Effector CD4-positive, alpha-beta T cell (primary cell): ENCODE results near the gene ZNF12.
"Not testable (repeated sequence)": the region's sequence is repeated elsewhere in the genome, so short reads cannot be mapped to it uniquely, and the experiment has no call there.

Experiments
- DNase-seq: peaks from one replicate; pipeline ENCODE4 v3.0.0-alpha.2; 2020

ZNF12 gene

DNA sequence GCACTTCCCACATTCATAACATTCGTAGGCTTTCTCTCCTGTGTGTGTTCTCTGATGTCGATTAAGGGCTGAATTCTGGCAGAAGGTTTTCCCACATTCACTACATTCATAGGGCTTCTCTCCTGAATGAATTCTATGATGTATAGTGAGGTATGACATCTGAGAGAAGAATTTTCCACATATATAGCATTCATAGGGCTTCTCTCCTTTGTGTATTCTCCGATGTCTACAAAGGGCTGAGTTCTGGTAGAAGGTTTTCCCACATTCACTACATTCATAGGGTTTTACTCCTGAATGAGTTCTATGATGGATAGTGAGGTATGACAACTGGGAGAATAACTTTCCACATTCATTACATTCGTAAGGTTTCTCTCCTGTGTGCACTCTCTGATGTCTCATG is 15.6 kb downstream of the ZNF12 start:
- no peak for DNase-seq

DNA sequence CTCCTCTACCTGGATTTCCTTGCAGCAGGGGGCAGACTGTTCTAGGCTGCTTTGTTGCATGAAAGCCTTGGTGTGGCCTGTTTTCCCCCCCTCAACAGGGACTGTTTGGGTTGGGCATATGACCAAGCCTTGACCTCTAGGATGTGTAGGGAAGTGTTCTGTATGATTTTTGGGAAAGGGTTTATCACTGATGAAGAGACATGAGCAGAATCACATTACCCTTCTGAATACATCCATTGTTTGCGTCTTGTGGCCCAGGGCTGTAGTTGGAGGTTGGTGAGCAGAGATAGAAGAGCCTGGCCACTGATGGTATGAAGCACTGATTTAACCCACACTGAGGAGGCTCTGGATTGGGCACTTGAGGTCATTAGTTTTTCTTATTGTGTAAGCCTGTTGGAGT is 26.6 kb downstream of the ZNF12 start:
- DNase-seq: no peak

DNA sequence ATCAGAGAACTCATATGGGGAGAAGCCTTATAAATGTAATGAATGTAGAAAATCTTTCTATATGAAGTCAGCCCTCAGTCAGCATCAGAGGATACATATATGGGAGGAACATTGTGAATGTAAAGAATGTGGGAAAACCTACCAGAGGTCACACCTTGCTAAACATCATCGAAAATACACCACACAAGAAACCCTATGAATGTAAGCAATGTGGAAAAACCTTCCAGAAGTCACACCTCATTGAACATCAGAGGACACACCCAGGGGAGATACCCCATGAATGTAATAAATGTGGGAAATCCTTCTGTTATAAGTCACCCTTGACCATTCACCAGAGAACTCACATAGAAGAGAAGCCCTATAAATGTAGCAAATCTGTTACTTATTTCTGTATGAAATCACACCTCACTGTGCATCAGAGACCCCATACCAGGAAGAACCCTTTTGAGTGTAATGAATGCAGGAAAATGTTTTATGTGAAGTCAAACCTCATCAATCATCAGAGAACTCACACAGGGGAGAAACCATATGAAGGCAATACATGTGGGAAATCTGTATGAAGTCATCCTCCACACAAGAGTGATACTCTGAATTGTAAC is 30.8 kb downstream of the ZNF12 start:
- no peak for DNase-seq

DNA sequence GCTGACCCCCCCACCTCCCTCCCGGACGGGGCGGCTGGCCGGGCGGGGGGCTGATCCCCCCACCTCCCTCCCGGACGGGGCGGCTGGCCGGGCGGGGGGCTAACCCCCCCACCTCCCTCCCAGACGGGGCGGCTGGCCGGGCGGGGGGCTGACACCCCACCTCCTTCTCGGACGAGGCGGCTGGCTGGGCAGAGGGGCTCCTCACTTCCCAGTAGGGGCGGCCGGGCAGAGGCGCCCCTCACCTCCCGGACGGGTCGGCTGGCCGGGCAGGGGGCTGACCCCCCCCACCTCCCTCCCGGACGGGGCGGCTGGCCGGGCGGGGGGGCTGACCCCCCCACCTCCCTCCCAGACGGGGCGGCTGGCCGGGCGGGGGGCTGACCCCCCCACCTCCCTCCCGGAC is 35.9 kb downstream of the ZNF12 start:
- DNase-seq: not testable (repeated sequence)

DNA sequence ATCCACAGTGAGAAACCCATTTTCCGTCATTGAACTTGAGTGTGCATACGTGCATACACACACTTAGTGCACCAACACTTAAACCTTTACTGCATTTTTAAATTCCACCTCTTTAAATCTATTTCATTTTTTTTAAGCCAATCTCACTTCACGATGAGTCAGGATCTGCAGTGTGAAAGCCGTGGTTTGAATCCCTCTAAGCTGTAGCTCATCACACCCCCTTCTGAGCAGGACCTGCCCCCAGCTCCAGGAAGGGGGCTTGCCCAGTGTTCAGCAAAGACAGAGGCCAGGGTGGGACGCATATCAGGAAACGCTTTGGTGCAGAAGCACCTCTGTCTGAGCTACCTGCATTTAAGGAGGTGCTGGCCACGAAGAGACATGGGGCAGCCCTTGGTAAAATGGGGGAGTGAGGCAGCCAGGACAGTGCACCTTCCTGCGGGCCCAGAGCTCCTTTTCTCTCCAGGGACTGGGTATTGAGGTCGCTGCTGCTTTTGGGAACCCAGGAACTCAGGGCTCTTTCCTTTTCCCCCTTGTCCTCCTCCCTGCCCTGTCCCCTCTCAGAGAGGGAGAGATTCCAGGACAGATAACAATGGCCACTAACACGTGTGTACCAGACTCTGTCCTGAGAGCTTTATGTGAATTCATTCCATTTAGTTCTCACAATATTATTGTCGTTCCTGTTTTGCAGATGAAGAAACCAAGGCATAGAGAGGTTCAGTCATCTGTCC is 48.0 kb downstream of the ZNF12 start:
- DNase-seq: no peak

DNA sequence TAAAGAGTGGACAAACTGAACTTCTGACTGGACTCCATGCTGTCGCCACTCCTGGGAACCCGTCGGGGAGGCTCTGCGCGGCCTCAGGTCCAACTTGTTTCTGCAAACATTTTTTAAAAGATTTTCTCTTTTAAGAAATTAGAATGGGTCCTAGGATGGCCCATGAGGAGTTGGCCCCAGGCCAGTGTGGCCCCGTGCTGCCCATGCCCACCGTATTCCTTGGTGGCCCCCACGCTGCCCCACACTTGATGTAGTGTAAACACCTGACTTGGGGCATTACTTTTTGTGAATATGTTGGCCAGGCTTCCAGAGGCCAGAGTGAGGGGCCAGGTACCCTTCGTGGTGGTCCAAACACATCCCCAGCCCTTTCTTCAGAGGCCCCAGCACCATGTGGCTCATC is 50.3 kb downstream of the ZNF12 start:
- DNase-seq: no peak

DNA sequence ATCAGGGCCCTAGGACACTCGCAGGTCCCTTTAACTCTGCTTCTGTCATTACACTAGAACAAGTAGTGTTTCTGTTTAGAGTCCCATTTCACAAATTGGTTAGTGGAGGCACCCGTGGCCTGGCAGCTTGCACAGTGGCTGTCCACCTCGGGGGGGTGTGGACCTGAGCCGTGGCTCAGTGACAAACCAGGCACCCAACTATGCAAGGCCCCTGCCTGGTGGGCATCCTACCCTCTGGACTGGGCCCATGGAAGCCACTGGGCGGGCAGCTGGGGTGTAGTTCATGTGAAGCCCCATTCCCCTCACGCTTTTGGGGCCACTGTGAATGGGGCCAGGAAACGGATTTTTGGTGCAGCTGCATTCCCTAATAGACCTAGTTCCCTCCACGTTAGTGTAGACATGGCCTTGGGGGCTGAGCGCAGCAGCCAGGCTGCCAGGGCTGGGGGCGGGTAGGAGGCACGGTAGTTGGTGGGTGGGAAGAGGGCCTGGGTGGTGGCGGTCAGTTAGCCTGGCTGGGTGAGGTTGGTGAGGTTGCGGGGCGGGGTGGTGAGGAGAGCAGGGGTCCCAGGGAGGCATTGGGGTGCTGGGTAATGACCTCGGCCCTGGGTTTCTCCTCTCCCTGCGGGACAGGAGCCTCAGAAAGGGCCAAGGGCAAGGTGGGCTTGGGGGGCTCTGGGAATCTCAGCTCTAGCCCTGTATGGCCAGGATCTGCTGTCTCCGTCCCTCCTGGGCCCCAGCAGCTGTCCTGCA is 50.9 kb downstream of the ZNF12 start:
- DNase-seq: no peak

DNA sequence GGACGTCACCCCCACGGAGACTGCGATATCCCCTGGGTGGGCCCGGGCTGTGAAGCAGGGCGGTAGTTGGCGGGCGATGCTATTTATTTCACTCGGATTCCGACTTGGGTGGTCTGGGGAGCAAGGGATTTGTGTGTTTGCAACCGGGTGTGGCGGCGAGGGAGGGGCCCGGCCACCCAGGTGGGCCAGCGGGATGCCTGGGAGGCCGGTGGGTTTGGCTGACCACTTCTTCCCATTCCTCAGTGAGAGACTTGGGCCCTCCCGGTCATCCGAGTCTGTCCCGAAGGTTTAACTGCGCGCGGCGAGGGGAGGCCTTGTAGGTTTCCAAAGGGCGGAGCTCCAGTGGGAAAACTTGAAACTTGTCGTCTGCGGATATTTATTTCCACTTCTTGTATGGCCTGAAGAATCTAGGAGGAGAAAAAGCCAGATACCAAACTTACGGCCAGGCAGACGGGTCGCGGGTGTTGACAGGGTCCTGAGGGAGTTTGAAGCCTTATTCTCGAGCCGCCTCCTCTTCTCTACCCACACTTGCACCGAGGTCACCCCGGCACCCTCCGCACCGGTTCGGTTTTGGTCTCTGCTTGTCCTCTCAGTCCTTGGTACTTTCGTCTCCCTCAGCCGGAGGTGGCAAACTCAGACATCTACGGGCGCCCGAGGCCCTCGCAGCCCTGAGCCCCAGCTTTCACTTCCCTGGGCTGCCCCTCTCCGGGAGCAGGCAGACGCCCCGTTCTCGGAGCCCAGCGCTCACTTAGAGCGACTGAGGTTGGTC is 51.7 kb downstream of the ZNF12 start:
- DNase-seq: no peak

DNA sequence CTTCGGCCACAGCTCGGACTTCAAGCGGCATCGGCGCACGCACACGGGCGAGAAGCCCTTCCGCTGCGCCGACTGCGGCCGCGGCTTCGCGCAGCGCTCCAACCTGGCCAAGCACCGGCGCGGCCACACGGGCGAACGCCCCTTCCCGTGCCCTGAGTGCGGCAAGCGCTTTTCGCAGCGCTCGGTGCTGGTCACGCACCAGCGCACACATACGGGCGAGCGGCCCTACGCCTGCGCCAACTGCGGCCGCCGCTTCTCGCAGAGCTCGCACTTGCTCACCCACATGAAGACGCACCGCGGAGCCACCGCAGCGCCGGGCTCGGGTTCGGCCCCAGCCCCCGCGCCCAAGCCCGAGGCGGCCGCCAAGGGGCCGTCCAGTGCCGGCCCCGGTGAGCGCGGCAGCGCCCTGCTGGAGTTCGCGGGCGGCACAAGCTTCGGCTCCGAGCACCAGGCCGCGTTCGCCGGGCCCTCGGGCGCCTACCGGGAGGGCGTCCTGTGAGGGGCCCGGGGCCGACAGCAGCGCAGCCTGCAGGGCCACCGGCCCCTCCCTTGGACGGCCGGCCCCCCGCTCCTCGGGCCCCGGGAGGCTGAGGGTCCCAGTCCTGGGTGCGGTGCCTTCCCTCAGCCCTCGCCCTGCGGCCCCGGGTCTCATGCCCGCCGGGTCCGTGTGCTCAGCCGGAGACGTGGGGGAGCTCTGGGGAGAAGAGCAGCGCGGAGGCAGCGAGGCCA is 52.5 kb downstream of the ZNF12 start:
- no peak for DNase-seq

DNA sequence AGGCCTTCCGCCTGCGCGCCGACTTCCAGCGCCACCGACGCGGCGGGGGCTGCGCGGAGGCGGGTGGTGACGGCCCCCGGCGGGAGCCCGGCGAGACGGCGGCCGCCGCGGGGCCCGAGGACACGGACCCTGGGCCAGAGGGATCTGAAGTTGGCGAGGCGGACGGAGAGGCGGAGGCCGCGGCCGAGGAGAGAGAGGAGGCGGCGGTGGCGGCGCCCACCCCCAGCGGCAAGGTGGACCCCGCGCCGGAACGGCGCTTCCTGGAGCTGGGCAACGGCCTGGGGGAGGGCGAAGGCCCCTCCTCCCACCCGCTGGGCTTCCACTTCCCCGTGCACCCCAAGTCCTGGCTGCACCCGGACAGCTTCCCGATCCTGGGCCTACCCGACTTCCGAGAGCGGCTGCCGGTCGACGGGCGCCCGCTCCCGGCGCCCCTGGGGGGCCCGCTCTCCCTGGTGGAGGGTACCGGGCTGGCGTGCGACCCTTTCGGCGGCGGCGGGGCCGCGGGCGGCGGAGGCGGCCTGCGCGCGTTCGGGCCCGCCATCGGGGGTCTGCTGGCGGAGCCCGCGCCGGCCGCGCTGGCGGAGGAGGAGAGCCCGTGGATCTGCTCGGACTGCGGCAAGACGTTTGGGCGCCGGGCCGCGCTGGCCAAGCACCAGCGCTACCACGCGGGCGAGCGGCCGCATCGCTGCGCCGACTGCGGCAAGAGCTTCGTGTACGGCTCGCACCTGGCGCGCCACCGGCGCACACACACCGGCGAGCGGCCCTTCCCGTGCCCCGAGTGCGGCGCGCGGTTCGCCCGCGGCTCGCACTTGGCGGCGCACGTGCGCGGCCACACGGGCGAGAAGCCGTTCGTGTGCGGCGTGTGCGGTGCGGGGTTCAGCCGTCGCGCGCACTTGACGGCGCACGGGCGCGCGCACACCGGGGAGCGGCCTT is 53.4 kb downstream of the ZNF12 start:
- no peak for DNase-seq

DNA sequence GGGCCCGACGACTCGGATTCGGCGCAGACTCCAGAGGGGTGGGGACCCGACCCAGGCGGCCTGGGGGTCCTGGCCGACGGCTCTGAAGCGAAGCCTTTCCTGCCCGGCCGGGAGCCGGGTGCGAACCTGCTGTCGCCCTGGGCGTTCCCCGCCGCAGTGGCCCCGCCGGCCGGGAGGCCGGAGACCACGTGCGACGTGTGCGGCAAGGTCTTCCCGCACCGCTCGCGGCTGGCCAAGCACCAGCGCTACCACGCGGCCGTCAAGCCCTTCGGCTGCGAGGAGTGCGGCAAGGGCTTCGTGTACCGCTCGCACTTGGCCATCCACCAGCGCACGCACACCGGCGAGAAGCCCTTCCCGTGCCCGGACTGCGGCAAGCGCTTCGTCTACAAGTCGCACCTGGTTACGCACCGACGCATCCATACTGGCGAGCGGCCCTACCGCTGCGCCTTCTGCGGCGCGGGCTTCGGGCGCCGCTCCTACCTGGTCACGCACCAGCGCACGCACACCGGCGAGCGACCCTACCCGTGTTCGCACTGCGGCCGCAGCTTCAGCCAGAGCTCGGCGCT is 54.2 kb downstream of the ZNF12 start:
- DNase-seq: no peak

DNA sequence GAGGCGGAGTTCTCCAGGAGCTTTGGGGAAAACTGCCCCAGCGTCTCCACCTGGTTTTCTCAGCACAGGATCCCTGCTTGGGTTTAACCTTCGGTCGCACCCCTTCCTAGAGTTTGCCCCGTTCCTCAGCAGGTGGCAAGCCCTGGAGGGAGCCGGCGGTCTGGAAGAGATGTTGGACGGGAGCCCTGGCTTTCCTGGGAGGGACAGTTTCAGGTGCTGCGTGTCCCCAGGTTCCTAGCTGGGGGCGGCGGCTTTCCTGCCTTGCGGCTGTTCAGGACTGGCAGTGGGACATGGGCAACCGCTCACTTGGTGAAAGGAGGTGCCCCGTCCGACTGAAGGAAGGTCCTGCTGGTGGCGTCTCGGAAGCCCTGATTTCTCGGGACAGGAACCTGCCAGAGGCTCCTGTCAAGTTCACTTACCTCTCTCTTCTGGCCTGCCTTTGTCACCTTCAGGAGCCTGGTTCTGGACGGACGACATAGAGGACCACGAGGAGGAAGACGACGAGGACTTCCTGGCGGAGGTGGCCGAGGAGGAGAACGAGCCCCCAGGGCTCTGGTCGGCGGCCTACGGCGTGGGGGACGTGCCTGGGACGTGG is 54.8 kb downstream of the ZNF12 start:
- no peak for DNase-seq

DNA sequence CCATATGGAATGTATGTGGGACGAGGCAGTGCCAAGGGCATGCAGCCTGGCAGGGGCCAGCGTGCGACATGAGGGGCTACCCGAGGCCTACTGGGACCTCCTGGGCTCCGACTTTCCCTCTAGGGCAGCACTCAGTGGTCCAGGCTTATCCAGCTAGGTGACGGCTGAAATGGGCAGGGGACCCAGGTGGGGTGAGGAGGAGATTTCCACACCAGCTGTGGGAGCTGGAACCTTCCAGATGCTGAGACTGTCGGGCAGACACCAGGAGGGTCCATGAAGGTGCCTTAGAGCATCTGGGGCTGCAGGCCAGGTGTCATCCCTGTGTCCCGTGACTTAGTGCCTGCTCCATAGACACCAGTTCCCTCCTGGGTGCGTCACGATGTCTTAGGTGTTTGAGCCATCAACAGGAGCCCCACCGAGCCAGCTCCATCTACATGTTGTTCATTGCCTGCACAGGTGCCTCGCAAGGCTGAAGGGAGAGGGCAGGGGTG is 56.2 kb downstream of the ZNF12 start:
- DNase-seq: no peak

DNA sequence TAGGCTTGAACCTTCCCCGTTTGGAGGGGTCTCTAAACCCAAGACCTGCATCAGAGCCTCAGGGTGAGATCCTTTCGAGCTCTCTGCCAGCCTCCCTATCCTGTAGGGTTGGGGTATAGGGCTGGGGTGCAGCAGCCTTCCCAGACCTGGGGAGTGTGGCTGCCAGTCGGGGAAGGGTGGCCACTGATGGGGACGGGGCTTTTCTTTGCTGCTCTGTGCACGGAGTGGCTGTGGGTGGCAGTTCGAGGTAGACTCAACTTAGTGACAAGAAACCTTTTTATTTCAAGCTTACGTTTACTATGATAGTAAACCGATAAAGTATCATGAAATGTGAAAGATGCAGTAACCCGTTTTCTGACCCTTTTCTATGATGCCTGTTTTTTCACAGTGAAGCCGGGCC is 56.7 kb downstream of the ZNF12 start:
- DNase-seq: no peak

DNA sequence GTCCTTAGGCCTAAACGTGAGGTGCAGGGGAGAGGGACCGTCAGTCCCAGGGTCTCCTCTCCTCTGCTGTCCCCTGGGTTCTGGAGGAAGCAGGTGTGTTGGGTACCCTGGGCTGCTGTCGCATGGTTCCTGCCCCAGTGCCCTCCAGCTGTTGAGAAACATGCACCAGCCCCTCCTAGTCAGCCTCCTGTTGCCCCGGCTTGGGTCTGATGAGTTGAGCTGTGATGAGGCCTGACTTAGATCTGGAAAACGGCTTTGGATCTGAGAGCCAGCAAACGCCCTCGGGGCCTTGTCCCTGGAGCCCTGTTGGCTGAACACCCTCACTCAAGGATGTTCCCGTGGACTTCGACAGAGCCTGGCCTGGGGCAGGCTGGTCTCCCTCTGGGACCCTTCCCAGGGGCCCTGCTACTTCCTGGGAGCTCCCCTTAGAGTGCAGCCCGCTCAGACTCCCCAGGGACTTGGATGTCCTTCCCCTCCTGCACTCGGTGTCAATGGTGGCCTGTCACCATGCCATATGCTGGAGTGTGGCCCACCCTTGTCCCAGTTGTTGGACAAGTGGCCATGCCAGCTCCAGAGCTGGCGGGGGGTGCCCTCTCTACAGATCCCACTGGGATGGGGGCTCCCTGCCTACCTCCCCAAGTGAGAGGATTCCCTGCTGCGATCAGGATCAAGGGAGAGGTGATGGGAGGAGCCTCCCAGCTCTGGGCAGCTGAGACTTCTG is 57.3 kb downstream of the ZNF12 start:
- no peak for DNase-seq

DNA sequence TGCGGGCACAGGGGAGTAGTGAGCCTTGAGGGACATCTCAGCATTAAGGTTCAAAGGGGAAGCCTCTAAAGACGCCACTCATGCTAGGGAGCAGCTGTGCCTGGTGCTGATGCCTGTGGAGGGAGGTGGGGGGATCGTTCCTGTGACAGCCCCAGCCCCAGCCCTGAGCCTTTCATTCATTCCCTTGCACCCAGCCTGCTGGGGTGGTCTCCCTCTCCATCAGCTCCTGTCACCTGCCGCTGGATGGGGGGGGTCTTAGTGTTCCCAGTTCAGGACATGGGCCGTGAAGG is 58.0 kb downstream of the ZNF12 start:
- DNase-seq: no peak

DNA sequence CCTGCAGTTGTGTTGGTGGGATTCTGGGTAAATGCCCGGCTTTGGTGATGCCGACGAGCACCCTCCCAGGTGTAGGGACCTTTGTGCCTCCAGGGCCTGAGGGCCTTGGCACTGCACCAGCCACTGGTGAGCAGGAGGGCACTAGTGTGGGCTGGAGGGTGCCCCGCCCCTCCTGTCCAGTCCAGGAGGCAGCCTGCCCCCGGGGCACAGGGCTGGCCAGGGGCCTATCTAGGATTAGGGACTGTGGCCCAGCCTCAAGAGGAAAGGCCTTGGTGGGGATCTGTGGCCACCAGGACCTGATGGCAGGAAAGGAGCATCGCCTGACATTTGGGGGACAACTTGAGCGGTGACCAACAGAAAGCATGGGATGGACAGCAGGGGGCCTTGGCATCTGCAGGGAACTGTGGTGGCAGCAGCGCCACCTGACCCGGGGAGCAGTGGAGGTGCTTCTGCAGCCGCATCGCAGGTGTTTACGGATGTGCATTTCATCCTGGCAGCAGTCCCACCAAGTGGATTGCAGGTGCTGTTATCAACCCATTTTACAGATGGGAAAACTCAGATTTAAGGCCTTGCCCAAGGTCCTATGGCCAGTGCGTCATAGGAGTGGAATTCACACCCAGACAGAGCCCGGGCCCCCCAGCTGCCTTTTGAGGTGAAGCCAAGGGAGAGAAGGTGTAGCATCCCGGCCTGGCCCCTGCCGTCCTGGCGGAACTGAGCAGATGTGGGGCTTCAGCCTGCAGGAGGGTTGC is 58.5 kb downstream of the ZNF12 start:
- DNase-seq: no peak

DNA sequence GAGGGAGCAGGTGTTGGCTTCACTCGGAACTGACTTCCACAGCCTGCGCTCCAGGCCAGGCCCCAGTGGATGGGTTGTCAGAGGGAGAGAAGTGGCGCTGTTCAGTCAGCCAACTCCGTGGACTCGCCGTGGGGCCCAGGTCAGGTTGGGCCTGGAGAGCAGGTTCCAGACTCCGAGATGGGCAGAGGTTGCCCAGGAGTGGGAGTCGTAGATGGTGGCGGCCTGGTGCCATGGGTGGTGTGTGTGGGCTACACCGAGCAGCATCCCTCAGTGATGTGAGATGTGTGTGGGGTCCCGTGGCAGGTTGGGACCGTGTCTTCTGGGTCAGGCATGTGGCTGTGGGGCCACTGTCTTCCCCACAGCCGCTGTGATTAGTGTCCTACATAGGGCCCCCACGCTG is 59.2 kb downstream of the ZNF12 start:
- no peak for DNase-seq

DNA sequence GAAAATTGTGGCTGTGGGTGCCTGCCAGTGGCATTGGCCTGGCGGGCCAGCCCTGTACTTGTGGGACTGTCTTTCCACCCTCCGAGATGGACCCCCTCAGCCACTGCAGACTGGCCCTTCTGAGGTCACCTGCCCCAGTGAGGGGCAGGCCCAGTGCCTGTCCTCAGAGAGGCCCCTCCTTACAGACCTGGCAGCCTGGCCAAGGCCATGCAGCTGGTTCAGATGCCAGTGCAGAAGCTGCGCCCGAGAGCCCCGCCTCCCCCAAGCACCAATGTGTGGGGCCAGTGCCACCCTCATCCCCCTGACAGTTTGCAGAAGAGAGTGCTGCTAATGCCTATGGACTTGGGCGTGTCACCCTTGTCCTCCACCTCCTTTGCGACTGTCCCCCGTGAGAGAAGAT is 59.7 kb downstream of the ZNF12 start:
- no peak for DNase-seq
